Breast epithelium (tissue), 4 donors: ENCODE data around the gene BGLAP. TPM values are rescaled to one million over a fixed set of nuclear protein-coding genes. Genes with fewer than 3 reads are reported as not detected.
A peak's percentile ranks its signal among the peaks of the same experiment; 100 is the strongest.

Experiments used
- DNase-seq, 2 donors: peaks; one replicate each; pipeline ENCODE4 v3.0.0-alpha.2; 2019; ENCODE audit warnings: low spot score in 2 of 2
- H3K27ac ChIP-seq, 2 donors: fragments of 200-600 bp; sonication (generic) in 1 of 2; one replicate each; pipeline ENCODE4 v1.5.1; 2016 to 2019; ENCODE audit warnings: mild to moderate bottlenecking in 1 of 2
- H3K27me3 ChIP-seq, 2 donors: fragments of 200-600 bp; sonication (generic) in 1 of 2; one replicate each; pipeline versions ENCODE4 v1.5.1 to v1.6.0; 2017 to 2019; ENCODE audit warnings: control low read depth in 1 of 2, mild to moderate bottlenecking in 1 of 2
- H3K36me3 ChIP-seq: fragments of 200-600 bp; one replicate; pipeline ENCODE4 v1.5.1; 2019
- H3K4me1 ChIP-seq, 2 donors: fragments of 200-600 bp; sonication (generic); one replicate each; pipeline ENCODE4 v1.5.1; 2016 to 2019; ENCODE audit warnings: control low read depth in 1 of 2
- H3K4me3 ChIP-seq, 3 donors: fragments of 200-600 bp; sonication (generic); 1 replicate in 2 of 3; 2 replicates in 1 of 3; pipeline ENCODE4 v1.5.1; 2016 to 2019; ENCODE audit warnings: mild to moderate bottlenecking in 3 of 3, moderate library complexity in 2 of 3
- H3K9me3 ChIP-seq, 2 donors: fragments of 200-600 bp; sonication (generic) in 1 of 2; one replicate each; pipeline ENCODE4 v1.5.1; 2016 to 2019; ENCODE audit warnings: control low read depth in 1 of 2
- CTCF ChIP-seq, 3 donors: fragments of 450-650 bp; IDR thresholded peaks; one replicate each; pipeline ENCODE4 v1.5.1; 2016 to 2017; ENCODE audit warnings: antibody characterized with exemption in 3 of 3, mild to moderate bottlenecking in 3 of 3, moderate library complexity in 3 of 3
- POLR2A ChIP-seq: fragments of 450-650 bp; IDR thresholded peaks from one replicate; pipeline ENCODE4 v1.6.1; 2016; ENCODE audit warnings: antibody characterized with exemption, mild to moderate bottlenecking, moderate library complexity
- POLR2AphosphoS5 ChIP-seq, 3 donors: sonication (generic); formaldehyde crosslinking; IDR thresholded peaks; one replicate each; pipeline ENCODE4 v1.6.1; 2017; ENCODE audit warnings: antibody characterized with exemption in 3 of 3
- intact Hi-C: fragments of 100-400 bp; cut with DNase I; formaldehyde crosslinking; loops from one replicate; pipeline ENCODE4 v1.15.1; 2023; ENCODE audit warnings: low total_unique reads
- total RNA-seq, 3 donors: library from RNA; depleted of rRNA; stranded (reverse); fragments of >200 nt; gene quantifications; one replicate each; pipeline ENCODE4 v1.1.0, GENCODE V29; 2016

The BGLAP gene
- total RNA-seq, 3 donors from 2014 or later = 0.32 to 2.9 (median 0.98) TPM

GRCh38 chr1:156244126-156244525 is 2.1 kb downstream of the BGLAP start:
- Histone ChIP-seq H3K4me1 (peaks cover 0 to 11% of the 10 kb centered on the region in 2 donors), H3K27ac (no peak overlapping the region), H3K27me3 (no peaks in the 10 kb centered on the region), H3K36me3 (no peaks in the 10 kb centered on the region), H3K4me3 (no peak overlapping the region), H3K9me3 (no peaks in the 10 kb centered on the region)
- no peak for TF ChIP-seq POLR2A
- TF ChIP-seq CTCF (IDR thresholded peaks at IDR 0.05) = no peak
- TF ChIP-seq POLR2AphosphoS5 (IDR thresholded peaks at IDR 0.05) = no peak
- no peak for DNase-seq
- intact Hi-C loops = no loop called here

- intact Hi-C loops = no loop called here
- no peak overlapping the region for H3K27ac ChIP-seq
- peaks cover 0 to 11% of the 10 kb centered on the region in 2 donors for H3K4me1 ChIP-seq
- H3K36me3 ChIP-seq = no peaks in the 10 kb centered on the region
- no peaks in the 10 kb centered on the region for H3K27me3 ChIP-seq
- H3K4me3 ChIP-seq = no peak overlapping the region
- TF ChIP-seq POLR2A (no peak), POLR2AphosphoS5 (IDR thresholded peaks at IDR 0.05) (no peak), CTCF (IDR thresholded peaks at IDR 0.05) (no peak)
- H3K9me3 ChIP-seq = no peaks in the 10 kb centered on the region
- no peak for DNase-seq
Observed at GRCh38 chr1:156244712-156245111, 2.7 kb downstream of the BGLAP start.

- Histone ChIP-seq H3K36me3 (no peaks in the 10 kb centered on the region), H3K27me3 (no peaks in the 10 kb centered on the region), H3K27ac (no peak overlapping the region), H3K9me3 (no peaks in the 10 kb centered on the region), H3K4me3 (peak overlapping the region; percentile 10 to 54 (median 39)), H3K4me1 (peaks cover 0 to 11% of the 10 kb centered on the region in 2 donors)
- TF ChIP-seq POLR2A = no peak
- no peak for TF ChIP-seq CTCF (IDR thresholded peaks at IDR 0.05)
- TF ChIP-seq POLR2AphosphoS5 (IDR thresholded peaks at IDR 0.05) = peak in 1 of 3 donors; percentile 9
- intact Hi-C loops = no loop called here
- DNase-seq = no peak
Observed at GRCh38 chr1:156245451-156246232, 3.7 kb downstream of the BGLAP start.

- TF ChIP-seq POLR2A (no peak), POLR2AphosphoS5 (IDR thresholded peaks at IDR 0.05) (no peak), CTCF (IDR thresholded peaks at IDR 0.05) (no peak)
- H3K4me3 ChIP-seq = peak overlapping the region in 1 of 3 donors; percentile 54
- intact Hi-C loops = no loop called here
- no peaks in the 10 kb centered on the region for H3K9me3 ChIP-seq
- H3K4me1 ChIP-seq = peaks cover 0 to 11% of the 10 kb centered on the region in 2 donors
- no peak overlapping the region for H3K27ac ChIP-seq
- no peak for DNase-seq
- peaks cover 4% of the 10 kb centered on the region for H3K36me3 ChIP-seq
- H3K27me3 ChIP-seq = no peaks in the 10 kb centered on the region
Observed at GRCh38 chr1:156246241-156246780, 4.3 kb downstream of the BGLAP start.

- intact Hi-C loops = no loop called here
- Histone ChIP-seq H3K36me3 (peaks cover 6% of the 10 kb centered on the region), H3K27me3 (no peaks in the 10 kb centered on the region), H3K9me3 (no peaks in the 10 kb centered on the region), H3K4me3 (no peak overlapping the region), H3K4me1 (peaks cover 0 to 11% of the 10 kb centered on the region in 2 donors), H3K27ac (no peak overlapping the region)
- TF ChIP-seq POLR2A (no peak), POLR2AphosphoS5 (IDR thresholded peaks at IDR 0.05) (no peak), CTCF (IDR thresholded peaks at IDR 0.05) (no peak)
- peak in 1 of 2 donors; percentile 31 for DNase-seq
Observed at GRCh38 chr1:156246781-156247459, 4.9 kb downstream of the BGLAP start.
